Neuron (in vitro differentiated cells): Measurements from ENCODE around the gene ALDH7A1.

Source experiments
- H2AFZ ChIP-seq: one replicate; pipeline ENCODE4 v1.6.1; 2013; ENCODE audit warnings: low read depth, mild to moderate bottlenecking, inconsistent platforms, low read length, moderate library complexity
- H3K27me3 ChIP-seq: one replicate; pipeline ENCODE4 v1.6.1; 2013; ENCODE audit warnings: low read length; ENCODE audit not compliant: insufficient read depth
- H3K36me3 ChIP-seq: one replicate; pipeline ENCODE4 v1.6.1; 2013; ENCODE audit warnings: low read length; ENCODE audit not compliant: insufficient read depth
- H3K4me1 ChIP-seq: one replicate; pipeline ENCODE4 v1.6.1; 2013; ENCODE audit warnings: low read length; ENCODE audit not compliant: insufficient read depth
- H3K4me3 ChIP-seq: 2 replicates; pipeline ENCODE4 v1.5.1; 2013; ENCODE audit warnings: mild to moderate bottlenecking, low read length, moderate library complexity
- H3K9me3 ChIP-seq: one replicate; pipeline ENCODE4 v1.6.1; 2013; ENCODE audit warnings: low read length

ALDH7A1 gene

DNA sequence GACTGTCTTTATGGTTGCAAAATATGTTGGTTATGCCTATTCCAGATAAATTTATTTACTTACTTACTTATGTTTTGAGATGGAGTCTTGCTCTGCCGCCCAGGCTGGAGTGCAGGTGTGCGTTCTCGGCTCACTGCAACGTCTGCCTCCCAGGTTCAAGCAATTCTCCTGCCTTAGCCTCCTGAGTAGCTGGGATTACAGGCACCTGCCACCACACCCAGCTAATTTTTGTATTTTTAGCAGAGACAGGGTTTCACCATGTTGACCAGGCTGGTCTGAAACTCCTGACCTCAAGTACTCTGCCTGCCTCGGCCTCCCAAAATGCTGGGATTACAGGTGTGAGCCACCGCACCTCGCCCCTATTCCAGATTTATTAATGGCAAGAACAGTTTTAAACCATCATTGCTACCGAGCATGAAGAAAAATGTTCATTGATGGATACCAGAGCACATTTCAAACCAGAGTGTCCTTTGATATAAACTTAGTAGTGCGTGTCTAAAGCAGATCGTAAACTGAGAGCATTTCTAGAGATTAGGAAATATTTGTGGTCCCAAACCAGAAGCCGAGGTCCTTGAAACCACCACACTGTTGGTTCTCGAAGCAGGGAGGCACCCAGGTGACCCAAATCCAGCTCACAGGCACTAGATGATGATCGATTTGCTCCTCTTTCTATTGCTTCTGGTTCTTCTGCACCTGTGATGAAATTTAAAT is 86.6 kb downstream of the ALDH7A1 start:
- peaks cover 33% of the 10 kb centered on the region for H3K4me1 ChIP-seq
- no peaks in the 10 kb centered on the region for H3K9me3 ChIP-seq
- H3K27me3 ChIP-seq = no peaks in the 10 kb centered on the region
- H3K36me3 ChIP-seq = no peaks in the 10 kb centered on the region
- no peak overlapping the region for H3K4me3 ChIP-seq
- no peak overlapping the region for H2AFZ ChIP-seq

DNA sequence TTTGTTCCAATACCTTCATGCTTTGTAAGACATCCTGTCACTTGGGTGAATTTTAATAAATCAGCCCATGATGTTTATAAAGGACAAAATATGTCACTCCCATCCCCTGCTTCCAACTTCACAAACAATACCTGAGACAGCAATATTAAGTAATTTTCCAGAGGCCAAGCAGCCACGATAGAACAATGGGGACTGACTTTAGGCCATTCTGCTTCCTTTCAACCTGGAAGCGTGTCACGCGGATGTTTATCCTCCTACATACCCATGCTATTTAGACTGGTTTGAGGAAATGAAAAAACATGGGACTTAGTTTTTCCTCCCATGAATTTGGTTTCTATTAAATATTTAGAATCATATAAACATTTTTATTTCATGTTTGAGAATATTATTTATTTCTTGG is 88.9 kb downstream of the ALDH7A1 start:
- Histone ChIP-seq H2AFZ (no peak overlapping the region), H3K36me3 (no peaks in the 10 kb centered on the region), H3K4me1 (peaks cover 17% of the 10 kb centered on the region), H3K9me3 (no peaks in the 10 kb centered on the region), H3K27me3 (no peaks in the 10 kb centered on the region), H3K4me3 (no peak overlapping the region)

DNA sequence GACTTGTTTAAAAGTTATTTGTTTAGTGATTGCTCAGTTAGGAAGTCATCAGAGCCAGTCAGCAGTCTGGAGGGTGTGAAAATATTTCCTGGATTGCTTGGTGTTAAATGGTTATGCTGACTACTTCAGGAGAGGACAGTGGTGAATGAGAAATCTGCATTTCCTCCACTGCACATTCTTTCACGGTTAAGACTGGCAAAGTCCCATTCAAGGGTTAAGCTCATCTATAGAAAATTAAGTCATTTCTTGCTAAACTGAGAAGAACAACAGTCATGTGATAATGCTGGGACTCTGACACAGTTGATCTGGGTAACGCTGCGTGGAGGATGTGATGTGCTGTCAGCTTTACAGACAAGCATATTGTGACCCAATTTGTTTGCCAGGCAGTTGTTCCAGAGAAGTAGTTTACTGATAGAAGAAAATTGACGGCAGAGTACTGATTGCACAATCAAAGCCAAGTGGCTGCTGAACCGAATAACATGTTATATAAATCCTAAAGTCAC is 91.4 kb downstream of the ALDH7A1 start:
- Histone ChIP-seq H2AFZ (peak overlapping the region; percentile 45), H3K4me1 (peaks cover 11% of the 10 kb centered on the region), H3K27me3 (no peaks in the 10 kb centered on the region), H3K4me3 (no peak overlapping the region), H3K36me3 (no peaks in the 10 kb centered on the region), H3K9me3 (no peaks in the 10 kb centered on the region)

DNA sequence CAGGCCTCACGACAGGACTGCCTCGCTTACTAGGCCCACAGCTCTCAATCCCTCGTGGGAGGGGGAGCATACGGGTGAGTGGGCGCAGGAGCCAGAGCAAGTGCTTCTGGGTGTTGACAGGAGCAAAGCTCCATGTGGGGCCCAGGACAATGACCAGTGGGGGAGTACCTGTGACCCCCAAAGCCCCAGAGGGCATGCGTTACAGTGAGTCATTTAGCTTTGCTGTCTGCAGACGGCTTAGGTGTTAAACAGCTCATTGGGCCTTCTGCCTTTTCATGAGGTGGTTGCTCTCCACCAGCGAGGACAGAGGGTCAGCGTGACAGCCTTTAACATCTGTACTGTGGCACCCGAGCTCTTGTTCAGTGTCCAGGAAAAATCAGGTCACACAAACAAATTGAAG is 93.6 kb downstream of the ALDH7A1 start:
- Histone ChIP-seq H3K27me3 (no peaks in the 10 kb centered on the region), H3K4me3 (no peak overlapping the region), H3K9me3 (no peaks in the 10 kb centered on the region), H2AFZ (no peak overlapping the region), H3K4me1 (peaks cover 11% of the 10 kb centered on the region), H3K36me3 (no peaks in the 10 kb centered on the region)

DNA sequence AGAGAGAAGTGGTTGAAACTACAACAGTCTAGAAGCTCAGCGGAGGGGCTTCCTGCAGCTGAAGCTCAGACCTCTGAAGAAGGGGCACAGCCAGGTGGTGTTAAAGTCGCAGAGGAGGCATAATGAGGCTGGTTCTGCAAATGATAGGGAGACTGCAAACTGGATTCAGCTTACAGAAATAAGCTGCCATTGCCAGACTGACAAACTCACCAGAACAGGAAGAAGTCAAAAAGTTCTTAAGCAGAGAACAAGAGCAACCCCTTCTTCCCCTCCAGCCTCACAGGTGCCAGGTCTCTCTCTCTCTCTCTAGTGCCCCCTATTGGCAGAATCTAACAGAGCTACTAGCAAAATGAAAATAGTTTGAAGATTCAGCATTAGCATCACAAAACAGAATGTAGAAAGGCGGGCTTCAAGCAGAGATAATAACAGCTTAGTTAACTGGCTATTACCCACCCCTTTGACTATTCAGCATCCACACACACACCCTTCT is 95.1 kb downstream of the ALDH7A1 start:
- no peak overlapping the region for H2AFZ ChIP-seq
- H3K36me3 ChIP-seq = no peaks in the 10 kb centered on the region
- H3K4me3 ChIP-seq = no peak overlapping the region
- no peaks in the 10 kb centered on the region for H3K27me3 ChIP-seq
- H3K4me1 ChIP-seq = peaks cover 11% of the 10 kb centered on the region
- H3K9me3 ChIP-seq = no peaks in the 10 kb centered on the region

DNA sequence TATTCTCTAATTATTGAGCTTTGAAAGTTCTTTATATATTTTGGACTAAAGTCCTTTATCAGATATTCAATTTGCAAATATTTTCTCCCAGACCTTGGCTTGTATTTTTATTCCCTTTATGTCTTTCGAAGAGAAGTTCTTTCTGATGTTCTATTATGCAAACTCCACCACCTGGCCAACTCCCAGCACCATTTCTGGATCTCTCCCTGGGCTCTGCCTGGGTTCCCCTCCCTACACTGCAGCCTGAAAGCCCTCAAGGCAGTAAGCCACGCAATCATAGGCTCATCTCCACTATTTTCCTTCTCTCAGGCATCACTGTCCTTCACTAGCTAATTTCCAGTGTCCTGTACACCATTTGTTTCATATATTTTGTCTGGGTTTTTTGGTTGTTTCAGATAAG is 95.7 kb downstream of the ALDH7A1 start:
- H3K9me3 ChIP-seq = no peaks in the 10 kb centered on the region
- H3K4me3 ChIP-seq = no peak overlapping the region

DNA sequence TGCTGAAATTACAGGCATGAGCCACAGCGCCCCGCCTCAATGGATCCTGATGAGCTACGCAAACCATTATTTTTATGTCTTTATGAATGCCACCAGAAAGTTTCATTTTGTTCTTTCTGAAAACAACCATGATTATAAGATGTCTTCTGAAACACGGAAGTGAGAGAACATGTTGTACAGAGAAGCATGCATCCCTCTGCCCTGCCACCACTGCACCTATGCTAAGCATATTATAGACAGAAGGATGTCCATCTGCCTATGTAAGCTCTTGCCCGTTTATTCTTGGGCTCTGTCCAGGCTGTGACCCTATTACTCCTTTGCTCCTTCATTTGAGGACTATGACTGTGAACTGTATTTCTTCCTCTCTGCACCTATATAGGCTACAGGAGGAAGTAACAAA is 97.5 kb downstream of the ALDH7A1 start:
- no peaks in the 10 kb centered on the region for H3K36me3 ChIP-seq

More for the DNA sequence above, 95.7 kb downstream of the ALDH7A1 start:
- Histone ChIP-seq H3K4me1 (peaks cover 9% of the 10 kb centered on the region), H2AFZ (no peak overlapping the region), H3K27me3 (no peaks in the 10 kb centered on the region), H3K36me3 (no peaks in the 10 kb centered on the region)

DNA sequence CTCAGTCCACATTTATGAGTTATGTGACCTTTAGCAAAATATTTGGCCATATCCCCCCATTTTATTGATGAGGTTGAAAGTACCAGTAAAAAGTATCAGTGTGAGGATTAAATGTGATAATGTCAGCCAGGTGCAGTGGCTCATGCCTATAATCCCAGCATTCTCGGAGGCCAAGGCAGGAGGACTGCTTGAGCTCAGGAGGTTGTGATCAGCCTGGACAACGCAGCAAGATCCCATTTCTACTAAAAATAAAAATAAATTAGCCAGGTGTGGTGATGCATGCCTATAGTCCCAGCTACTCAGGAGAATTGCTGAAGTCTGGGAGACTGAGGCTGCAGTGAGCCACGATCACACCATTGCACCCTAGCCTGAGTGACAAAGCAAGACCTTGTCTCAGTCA is 100.6 kb downstream of the ALDH7A1 start:
- no peak overlapping the region for H2AFZ ChIP-seq
- H3K36me3 ChIP-seq = no peaks in the 10 kb centered on the region
- no peaks in the 10 kb centered on the region for H3K27me3 ChIP-seq
- peaks cover 21% of the 10 kb centered on the region for H3K4me1 ChIP-seq
- no peaks in the 10 kb centered on the region for H3K9me3 ChIP-seq
- no peak overlapping the region for H3K4me3 ChIP-seq

More for the DNA sequence above, 97.5 kb downstream of the ALDH7A1 start:
- Histone ChIP-seq H3K27me3 (no peaks in the 10 kb centered on the region), H2AFZ (no peak overlapping the region), H3K4me1 (no peaks in the 10 kb centered on the region), H3K4me3 (no peak overlapping the region), H3K9me3 (no peaks in the 10 kb centered on the region)

DNA sequence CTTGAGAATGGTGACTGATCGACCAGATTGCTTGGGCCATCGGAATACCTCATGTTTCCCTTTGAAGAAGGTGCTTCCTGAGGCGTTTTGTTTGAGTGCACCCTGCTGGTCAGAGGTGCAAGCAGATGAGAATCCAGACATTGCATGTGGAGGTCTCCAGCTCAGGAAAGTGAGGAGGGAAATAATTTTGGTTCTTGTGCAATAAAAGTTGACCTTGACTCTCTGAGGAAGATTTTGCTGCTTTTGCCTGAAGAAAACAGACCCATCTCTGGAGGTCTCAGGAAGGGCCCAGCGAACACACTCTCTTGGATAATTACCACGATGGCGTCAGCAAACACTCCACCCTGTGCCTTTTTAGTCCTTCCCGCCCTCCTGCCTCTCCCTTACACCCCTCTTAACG is 102.1 kb downstream of the ALDH7A1 start:
- no peaks in the 10 kb centered on the region for H3K36me3 ChIP-seq

DNA sequence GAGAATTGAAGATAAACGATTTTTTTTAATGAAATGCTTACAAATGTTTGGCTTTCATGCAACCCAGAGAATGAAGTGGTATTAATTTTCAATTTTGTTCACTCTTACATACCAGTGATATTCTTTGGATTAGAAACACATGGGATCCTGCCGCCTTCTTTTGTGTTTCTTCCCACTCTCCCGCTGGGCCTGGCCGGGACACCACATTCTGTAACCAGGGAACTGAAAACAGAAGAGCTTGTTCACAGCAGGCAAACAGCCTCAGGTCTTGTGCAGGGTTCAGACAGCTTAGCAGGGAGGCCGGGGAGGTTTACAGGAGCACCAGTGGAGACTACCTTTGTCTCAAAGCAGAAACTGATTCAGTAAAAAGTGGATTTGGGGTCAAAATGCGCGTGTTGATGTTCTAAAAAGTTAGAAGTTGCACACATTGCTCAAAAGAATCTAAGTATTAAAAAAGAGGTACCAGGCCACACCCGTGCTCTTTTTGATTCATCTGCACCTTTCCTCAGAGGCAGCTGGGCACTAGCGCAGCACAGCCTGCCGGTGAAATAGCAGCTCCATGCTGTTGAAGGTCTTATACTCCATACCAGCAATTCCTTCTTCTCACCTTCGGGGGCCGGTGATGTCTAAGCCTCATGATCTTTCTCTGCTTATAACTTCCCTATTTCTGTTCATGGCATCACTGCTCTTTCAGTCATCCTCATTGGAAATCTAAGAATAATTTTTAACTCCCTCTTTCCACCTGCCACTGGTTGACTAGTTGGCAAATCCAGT is 104.7 kb downstream of the ALDH7A1 start:
- H3K4me3 ChIP-seq = no peak overlapping the region
- peaks cover 33% of the 10 kb centered on the region for H3K4me1 ChIP-seq
- no peaks in the 10 kb centered on the region for H3K27me3 ChIP-seq
- H2AFZ ChIP-seq = no peak overlapping the region
- H3K36me3 ChIP-seq = no peaks in the 10 kb centered on the region
- H3K9me3 ChIP-seq = no peaks in the 10 kb centered on the region

More for the DNA sequence above, 102.1 kb downstream of the ALDH7A1 start:
- Histone ChIP-seq H2AFZ (no peak overlapping the region), H3K4me3 (no peak overlapping the region), H3K27me3 (no peaks in the 10 kb centered on the region), H3K4me1 (peaks cover 33% of the 10 kb centered on the region), H3K9me3 (no peaks in the 10 kb centered on the region)

DNA sequence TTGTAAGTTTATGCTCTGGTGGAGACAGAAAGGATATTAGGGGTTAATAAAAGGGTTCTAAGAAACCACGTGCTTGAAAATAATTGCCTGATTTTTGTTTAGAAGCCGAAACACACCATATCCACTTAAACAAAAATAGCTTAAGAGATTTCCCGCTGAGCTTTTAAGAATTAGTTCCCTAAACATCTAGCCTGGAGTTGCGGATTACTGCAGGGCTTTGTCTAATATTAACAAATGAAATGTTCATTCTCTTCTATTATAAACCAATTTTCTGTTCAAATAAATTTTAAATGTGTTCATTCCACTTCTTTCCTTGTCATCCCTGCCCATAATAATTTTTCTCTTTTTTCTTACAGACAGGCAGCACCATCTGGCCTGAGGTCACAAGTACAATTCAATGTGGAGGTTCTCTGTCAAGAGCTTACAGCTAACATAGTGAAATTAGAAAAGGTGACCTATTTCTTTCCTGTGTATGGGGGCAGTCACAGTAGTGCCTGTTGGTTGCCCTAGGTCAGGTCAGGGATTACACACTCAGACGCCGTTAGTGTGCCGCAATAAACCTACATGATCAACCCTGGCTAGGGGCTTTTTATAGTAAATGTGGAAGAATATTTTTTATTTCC is 106.5 kb downstream of the ALDH7A1 start:
- Histone ChIP-seq H3K4me3 (no peak overlapping the region), H3K4me1 (peaks cover 33% of the 10 kb centered on the region), H3K27me3 (no peaks in the 10 kb centered on the region), H3K9me3 (no peaks in the 10 kb centered on the region), H2AFZ (no peak overlapping the region), H3K36me3 (no peaks in the 10 kb centered on the region)

DNA sequence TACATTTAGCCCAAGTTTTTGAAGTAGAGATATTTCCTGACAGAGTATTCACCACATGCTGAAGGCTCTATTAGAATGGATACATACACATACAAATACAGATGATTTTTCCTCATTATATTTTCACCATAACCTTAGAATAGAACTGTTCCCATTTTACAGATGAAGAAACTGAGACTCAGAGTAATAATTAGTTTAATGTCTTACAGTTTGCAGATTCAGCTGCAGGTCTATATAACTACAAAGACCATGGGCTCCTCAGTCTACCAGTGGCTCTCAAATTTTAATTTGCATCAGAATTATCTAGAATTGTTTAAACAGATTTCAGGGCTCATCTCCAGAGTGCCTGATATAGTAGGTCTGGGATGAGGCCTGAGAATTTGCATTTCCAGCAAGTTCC is 107.4 kb downstream of the ALDH7A1 start:
- H3K36me3 ChIP-seq = no peaks in the 10 kb centered on the region
- no peak overlapping the region for H2AFZ ChIP-seq
- no peak overlapping the region for H3K4me3 ChIP-seq
- no peaks in the 10 kb centered on the region for H3K9me3 ChIP-seq
- H3K27me3 ChIP-seq = no peaks in the 10 kb centered on the region
- H3K4me1 ChIP-seq = peaks cover 33% of the 10 kb centered on the region

DNA sequence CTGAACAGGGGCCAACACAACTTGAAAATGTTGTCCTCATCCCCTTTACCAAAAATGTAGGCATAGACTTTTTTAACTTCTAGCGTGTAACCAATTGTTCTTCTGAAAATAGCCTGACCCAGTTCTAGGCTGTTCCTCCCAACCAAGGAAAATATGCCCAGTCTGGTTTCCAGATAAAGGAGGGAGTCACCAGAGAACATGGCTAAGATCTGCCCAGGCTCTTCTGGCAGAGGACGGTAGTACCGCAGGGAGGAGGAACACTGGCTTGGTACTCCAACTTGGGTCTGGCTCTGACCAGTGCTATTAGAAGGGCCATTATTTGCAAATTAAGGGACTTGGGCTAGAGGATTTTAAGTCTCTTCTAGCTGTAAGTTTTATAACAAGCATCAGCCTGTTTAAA is 108.7 kb downstream of the ALDH7A1 start:
- no peak overlapping the region for H2AFZ ChIP-seq
- H3K27me3 ChIP-seq = no peaks in the 10 kb centered on the region
- H3K4me3 ChIP-seq = no peak overlapping the region
- no peaks in the 10 kb centered on the region for H3K36me3 ChIP-seq
- H3K4me1 ChIP-seq = peaks cover 31% of the 10 kb centered on the region
- no peaks in the 10 kb centered on the region for H3K9me3 ChIP-seq
